ENCODE measurements around the gene CPSF3. TPM values are rescaled to one million over a fixed set of nuclear protein-coding genes. Genes with fewer than 3 reads are reported as not detected.

CPSF3 gene
- total and polyA plus RNA-seq, 2 of the 13 experiments (the other 11 are each of a cell fraction or from before 2014, with no cell fraction given): 19.8 to 93.0 TPM

GRCh38 chr2:9497017-9497416, 73.6 kb downstream of the CPSF3 start:
- ATAC-seq: no peak
- no peak overlapping the region for H3K9ac ChIP-seq (ENCODE audit: insufficient read depth, low read depth, low read length)
- BruUV-seq (replicated peaks): no TSS peak
- no peak overlapping the region for H3K4me3 ChIP-seq (replicated peaks in 1 of 3; ENCODE audit: insufficient read depth in 1 of 3, low read depth in 2 of 3, low read length in 3 of 3)
- H3K27ac ChIP-seq (ENCODE audit: extremely low read length, insufficient read depth, low read length): no peak overlapping the region
- no peak for FAIRE-seq
- TF ChIP-seq AHDC1 (CRISPR knock-in tag; IDR thresholded peaks at IDR 0.05; ENCODE audit: borderline replicate concordance) (no peak), ZKSCAN1 (IDR thresholded peaks at IDR 0.05; ENCODE audit: low read length) (no peak), SNRNP70 (IDR thresholded peaks at IDR 0.05; ENCODE audit: low read depth, low read length) (no peak), ZNF839 (CRISPR knock-in tag; IDR thresholded peaks at IDR 0.05; ENCODE audit: borderline replicate concordance) (no peak)
- peaks cover under 1% of the 10 kb centered on the region; the same call in 1 of the 2 replicates for H3K4me1 ChIP-seq (ENCODE audit: insufficient read depth, low read length)
- 97% methylated on average over 4 of the region's 4 CpGs for WGBS (ENCODE audit: low lambda C conversion rate)
- POLR2A ChIA-PET: no interaction called here
- H3K27me3 ChIP-seq (ENCODE audit: control insufficient read depth in 1 of 2, insufficient read depth in 2 of 2, low read length in 2 of 2): no peaks in the 10 kb centered on the region
- no peaks in the 10 kb centered on the region for H4K20me1 ChIP-seq (ENCODE audit: insufficient read depth, low read length)
- H2AFZ ChIP-seq (ENCODE audit: low read length): no peak overlapping the region
- H3K79me2 ChIP-seq (ENCODE audit: insufficient read depth, low read length): no peaks in the 10 kb centered on the region
- H3K9me3 ChIP-seq (ENCODE audit: low read length): no peaks in the 10 kb centered on the region
- H3K36me3 ChIP-seq (replicated peaks in 1 of 2; ENCODE audit: control insufficient read depth in 1 of 2, insufficient read depth in 2 of 2, low read length in 2 of 2): peaks cover 31 to 63% of the 10 kb centered on the region in 2 experiments
- in situ Hi-C loops (cut with HindIII; ENCODE audit: extremely low pct_ligation_motif_present, low pct_unique_long_range_greater_than_20kb): no loop called here
- H3K4me2 ChIP-seq (ENCODE audit: low read depth, low read length): no peak overlapping the region
- intact Hi-C loops (cut with micrococcal nuclease; ENCODE audit: unreplicated experiment): no loop called here
- CTCF ChIA-PET (ENCODE audit: low intra/inter-chr PET ratio, low total read pairs): no interaction called here
- DNase-seq (ENCODE audit: low spot score): no peak
